GM12878 (cell line): ENCODE data around the gene SHH. TPM values are rescaled to one million over a fixed set of nuclear protein-coding genes. Genes with fewer than 3 reads are reported as not detected.

ENCODE experiments used
- ATAC-seq: fragments of 200-7000 bp; cut with Tn5 transposase; 3 replicates; pipeline ENCODE4 v1.9.1; 2020; ENCODE audit warnings: mild to moderate bottlenecking, moderate library complexity
- BruUV-seq: library from RNA; stranded (reverse); fragments of 400-500 nt; replicated peaks from 2 replicates; lab custom pipeline; 2021; lab: Mats Ljungman, UMichigan
- CTCF ChIA-PET: fragments of 300-600 bp; sonication (Branson Sonifier 250); formaldehyde crosslinking; extraction: SDS; loops from one replicate; lab custom pipeline; 2021; ENCODE audit warnings: inconsistent platforms; lab: Yijun Ruan, JAX
- POLR2A ChIA-PET: fragments of 350-600 bp; formaldehyde crosslinking; extraction: SDS; loops from one replicate; lab custom pipeline; 2021; ENCODE audit warnings: inconsistent platforms; lab: Charles Lee
- RAD21 ChIA-PET: fragments of 300-600 bp; sonication (Branson Sonifier 250); formaldehyde crosslinking; loops from one replicate; lab custom pipeline; 2023; ENCODE audit warnings: antibody characterized with exemption; ENCODE audit not compliant: unreplicated experiment; lab: Charles Lee
- SMC1A ChIA-PET: fragments of 300-600 bp; sonication (Branson Sonifier 250); formaldehyde crosslinking; loops from one replicate; lab custom pipeline; 2023; ENCODE audit not compliant: unreplicated experiment, uncharacterized antibody; lab: Charles Lee
- DNase-seq: peaks from one replicate; pipeline ENCODE4 v3.0.0-alpha.2; 2011; ENCODE audit warnings: low read depth, low spot score
- FAIRE-seq: peaks from 3 replicates; lab custom pipeline; 2011; peaks lifted over from hg19 to GRCh38; lab: Jason Lieb, UNC
- H2AFZ ChIP-seq: 2 replicates; pipeline ENCODE4 v1.6.0; 2011; ENCODE audit warnings: low read depth, low read length, control low read depth; ENCODE audit not compliant: control insufficient read depth
- H3K27ac ChIP-seq: 2 replicates; pipeline ENCODE4 v1.5.1; 2011; ENCODE audit warnings: control low read depth; ENCODE audit not compliant: control insufficient read depth, insufficient read depth
- H3K27me3 ChIP-seq, 2 experiments: replicated peaks in 1 of 2; 2 replicates each; pipeline versions ENCODE4 v1.6.0 to v1.6.1; 2011; ENCODE audit warnings: low read length in 1 of 2; ENCODE audit not compliant: control insufficient read depth in 2 of 2, insufficient read depth in 2 of 2
- H3K36me3 ChIP-seq, 2 experiments: 2 replicates each; pipeline ENCODE4 v1.5.1; 2011; ENCODE audit warnings: low read length in 1 of 2; ENCODE audit not compliant: control insufficient read depth in 2 of 2, insufficient read depth in 2 of 2
- H3K4me1 ChIP-seq: 2 replicates; pipeline ENCODE4 v1.6.1; 2011; ENCODE audit warnings: mild to moderate bottlenecking, low read length, moderate library complexity, mixed read lengths; ENCODE audit not compliant: control insufficient read depth, insufficient read depth
- H3K4me2 ChIP-seq: 2 replicates; pipeline ENCODE4 v1.6.0; 2011; ENCODE audit warnings: control low read depth; ENCODE audit not compliant: control insufficient read depth, insufficient read depth
- H3K4me3 ChIP-seq: fragments of 200-600 bp; sonication (generic); 2 replicates; pipeline ENCODE4 v1.5.1; 2016
- H3K79me2 ChIP-seq: 2 replicates; pipeline ENCODE4 v1.6.0; 2011; ENCODE audit warnings: low read length; ENCODE audit not compliant: control insufficient read depth, insufficient read depth
- H3K9ac ChIP-seq: 2 replicates; pipeline ENCODE4 v1.8.0; 2011; ENCODE audit warnings: low read length, control low read depth, mixed read lengths; ENCODE audit not compliant: control insufficient read depth, insufficient read depth
- H3K9me3 ChIP-seq: replicated peaks from 3 replicates; pipeline ENCODE4 v1.5.1; 2011; ENCODE audit warnings: mild to moderate bottlenecking, low read length; ENCODE audit not compliant: control insufficient read depth, insufficient read depth
- H4K20me1 ChIP-seq: 2 replicates; pipeline ENCODE4 v1.6.0; 2011; ENCODE audit not compliant: control insufficient read depth, insufficient read depth
- DPF2 ChIP-seq: fragments of 450-650 bp; IDR thresholded peaks from 2 replicates; pipeline ENCODE4 v1.6.1; 2017; ENCODE audit warnings: mild to moderate bottlenecking
- ESRRA ChIP-seq: IDR thresholded peaks from 2 replicates; pipeline ENCODE4 v1.6.1; 2012; ENCODE audit warnings: mild to moderate bottlenecking, low read length, improper control_type of control experiment
- HSF1 ChIP-seq: fragments of 150-350 bp; IDR thresholded peaks from 2 replicates; pipeline ENCODE4 v1.6.1; 2014; ENCODE audit warnings: mild to moderate bottlenecking, low read depth, low read length
- MYB ChIP-seq: fragments of 150-350 bp; IDR thresholded peaks from 2 replicates; pipeline ENCODE4 v1.6.1; 2014; ENCODE audit warnings: mild to moderate bottlenecking, low read depth, low read length, borderline replicate concordance
- NFYA ChIP-seq: IDR thresholded peaks from 2 replicates; pipeline ENCODE4 v1.6.1; 2011; ENCODE audit warnings: low read depth, mild to moderate bottlenecking, low read length, improper control_type of control experiment, borderline replicate concordance
- NRF1 ChIP-seq: conservative IDR thresholded peaks from 2 replicates; pipeline ENCODE4 v1.6.1; 2011; ENCODE audit warnings: mild to moderate bottlenecking, low read depth, low read length, improper control_type of control experiment
- PAX5 ChIP-seq: IDR thresholded peaks from 2 replicates; pipeline ENCODE4 v1.6.1; 2011; ENCODE audit warnings: low read depth, low read length, borderline replicate concordance
- PBX3 ChIP-seq: IDR thresholded peaks from 2 replicates; pipeline ENCODE4 v1.6.1; 2011; ENCODE audit warnings: mild to moderate bottlenecking, low read depth, low read length, moderate library complexity; ENCODE audit not compliant: insufficient replicate concordance
- REST ChIP-seq: IDR thresholded peaks from 2 replicates; pipeline ENCODE4 v1.6.1; 2012; ENCODE audit warnings: mild to moderate bottlenecking, low read depth, low read length
- RFX5 ChIP-seq: IDR thresholded peaks from 2 replicates; pipeline ENCODE4 v1.6.1; 2011; ENCODE audit warnings: low read depth, low read length, improper control_type of control experiment
- SIX5 ChIP-seq: IDR thresholded peaks from 2 replicates; pipeline ENCODE4 v1.6.1; 2011; ENCODE audit warnings: mild to moderate bottlenecking, low read depth, low read length, moderate library complexity; ENCODE audit not compliant: severe bottlenecking
- SREBF1 ChIP-seq: IDR thresholded peaks from 2 replicates; pipeline ENCODE4 v1.6.1; 2012; ENCODE audit warnings: mild to moderate bottlenecking, low read length
- SUPT20H ChIP-seq: IDR thresholded peaks from 2 replicates; pipeline ENCODE4 v1.6.1; 2011; ENCODE audit warnings: low read depth, mild to moderate bottlenecking, low read length, moderate library complexity, borderline replicate concordance; ENCODE audit not compliant: control insufficient read depth
- ZBTB11 ChIP-seq: fragments of 450-650 bp; formaldehyde crosslinking; IDR thresholded peaks from 2 replicates; pipeline ENCODE4 v1.5.0; 2022; ENCODE audit warnings: mild to moderate bottlenecking, missing genetic modification characterization
- WGBS: methylation state at CpG from one replicate; pipeline ENCODE4 v1.1.6; 2016; ENCODE audit warnings: low lambda C conversion rate; ENCODE audit not compliant: insufficient replicate concordance, insufficient coverage; ENCODE audit errors: missing lambda C conversion rate; 5-methylcytosine and 5-hydroxymethylcytosine counted together
- in situ Hi-C: fragments of 300-500 bp; cut with MboI; formaldehyde crosslinking; loops from 9 replicates; pipeline ENCODE4 v1.14.3; 2018; ENCODE audit warnings: mixed read lengths
- intact Hi-C: fragments of 100-400 bp; cut with micrococcal nuclease; formaldehyde crosslinking; loops from one replicate; pipeline ENCODE4 v1.14.2; 2022; ENCODE audit not compliant: unreplicated experiment
- polyA plus RNA-seq, 11 experiments: library from polyadenylated mRNA; depleted of rRNA in 4 of 11; unstranded in 6 of 11; stranded (reverse) in 5 of 11; fragments of >200 nt; fragmentation: Nextera tagmentation in 4 of 11; fragmentation: Illumina TruSeq in 1 of 11; extraction: Ambion mirVana in 4 of 11; extraction: Trizol in 1 of 11; gene quantifications; 1 replicate in 1 of 11; 2 replicates in 10 of 11; pipeline versions ENCODE4 v1.2.1 to v1.2.3, GENCODE V29; 2011 to 2016; ENCODE audit warnings: inconsistent platforms in 2 of 11, missing spikeins in 2 of 11, low read depth in 1 of 11
- total RNA-seq, 4 experiments: library from RNA; depleted of rRNA in 3 of 4; stranded (reverse); fragments of >200 nt in 3 of 4; fragmentation: Illumina TruSeq in 1 of 4; extraction: Trizol in 1 of 4; gene quantifications; 2 replicates each; pipeline versions ENCODE4 v1.2.1 to v1.2.3, GENCODE V29; 2013 to 2021

The SHH gene
- total and polyA plus RNA-seq, 10 of the 15 experiments (the other 5 are each of a cell fraction or from before 2014, with no cell fraction given): not detected

- TF ChIP-seq NFYA (no peak), NRF1 (no peak), SREBF1 (no peak), HSF1 (no peak)
Measured at GRCh38 chr7:155819186-155819585, 6.9 kb upstream of the SHH start (continued).

GRCh38 chr7:155818820-155819168, 6.5 kb upstream of the SHH start:
- BruUV-seq: no TSS peak
- TF ChIP-seq DPF2 (no peak), REST (no peak), PBX3 (no peak), RFX5 (no peak), MYB (no peak), ESRRA (no peak), SUPT20H (no peak), ZBTB11 (CRISPR knock-in tag) (no peak), SIX5 (no peak), PAX5 (no peak)

More at GRCh38 chr7:155818820-155819168, 6.5 kb upstream of the SHH start:
- ATAC-seq (no peak), DNase-seq (no peak), FAIRE-seq (no peak)
- in situ Hi-C loops (loop anchor here (5.0 to 25.0 kb wide), 3 partner anchors 654 to 1444 kb away; no protein-coding TSS in a partner anchor), intact Hi-C loops (loop anchor here (10.0 kb wide), 2 partner anchors 336 to 826 kb away; partner anchors contain the start of gene RNF32)
- RAD21 ChIA-PET: no interaction called here
- POLR2A ChIA-PET: no interaction called here
- SMC1A ChIA-PET: no interaction called here
- H3K36me3 ChIP-seq: no peaks in the 10 kb centered on the region
- no peak overlapping the region for H3K4me3 ChIP-seq
- H3K4me2 ChIP-seq: no peak overlapping the region
- H3K4me1 ChIP-seq: no peaks in the 10 kb centered on the region
- H3K27ac ChIP-seq: no peak overlapping the region
- H3K9ac ChIP-seq: no peak overlapping the region
- H3K9me3 ChIP-seq: no peaks in the 10 kb centered on the region; the same call in 2 of the 3 replicates
- H3K79me2 ChIP-seq: no peaks in the 10 kb centered on the region
- peaks cover 0 to 2% of the 10 kb centered on the region in 2 experiments; a peak in 2 of 4 replicates for H3K27me3 ChIP-seq
- CTCF ChIA-PET: no interaction called here
- H4K20me1 ChIP-seq: no peaks in the 10 kb centered on the region
- 63% methylated on average over 5 of the region's 6 CpGs for WGBS
- no peak overlapping the region for H2AFZ ChIP-seq
